ENCODE data around the gene BSG.

BSG gene

GRCh38 chr19:591099-591958 is 18.9 kb downstream of the BSG start:
- H3K9ac ChIP-seq (ENCODE audit: low read length) = no peak overlapping the region
- H3K36me3 ChIP-seq (ENCODE audit: control insufficient read depth, insufficient read depth, low read length) = no peaks in the 10 kb centered on the region
- peaks cover 13% of the 10 kb centered on the region for H3K4me1 ChIP-seq (ENCODE audit: control insufficient read depth, insufficient read depth, low read length)
- H3K27ac ChIP-seq (ENCODE audit: low read depth, low read length) = no peak overlapping the region
- H3K27me3 ChIP-seq (ENCODE audit: control insufficient read depth, insufficient read depth, low read length) = peaks cover 63% of the 10 kb centered on the region
- H3K9me3 ChIP-seq (ENCODE audit: control insufficient read depth, insufficient read depth, low read depth, low read length) = no peaks in the 10 kb centered on the region
- peak overlapping the region; percentile 51 for H3K4me3 ChIP-seq (ENCODE audit: low read depth, low read length)

GRCh38 chr19:592101-592500 is 19.7 kb downstream of the BSG start:
- Histone ChIP-seq H3K9ac (ENCODE audit: low read length) (no peak overlapping the region), H3K36me3 (ENCODE audit: control insufficient read depth, insufficient read depth, low read length) (no peaks in the 10 kb centered on the region), H3K4me3 (ENCODE audit: low read depth, low read length) (no peak overlapping the region), H3K9me3 (ENCODE audit: control insufficient read depth, insufficient read depth, low read depth, low read length) (no peaks in the 10 kb centered on the region), H3K27ac (ENCODE audit: low read depth, low read length) (no peak overlapping the region), H3K4me1 (ENCODE audit: control insufficient read depth, insufficient read depth, low read length) (peaks cover 13% of the 10 kb centered on the region), H3K27me3 (ENCODE audit: control insufficient read depth, insufficient read depth, low read length) (peaks cover 63% of the 10 kb centered on the region)

- H3K27me3 ChIP-seq (ENCODE audit: control insufficient read depth, insufficient read depth, low read length) = peaks cover 60% of the 10 kb centered on the region
- no peak overlapping the region for H3K9ac ChIP-seq (ENCODE audit: low read length)
- H3K27ac ChIP-seq (ENCODE audit: low read depth, low read length) = no peak overlapping the region
- no peaks in the 10 kb centered on the region for H3K9me3 ChIP-seq (ENCODE audit: control insufficient read depth, insufficient read depth, low read depth, low read length)
- H3K36me3 ChIP-seq (ENCODE audit: control insufficient read depth, insufficient read depth, low read length) = no peaks in the 10 kb centered on the region
- H3K4me3 ChIP-seq (ENCODE audit: low read depth, low read length) = no peak overlapping the region
- peaks cover 13% of the 10 kb centered on the region for H3K4me1 ChIP-seq (ENCODE audit: control insufficient read depth, insufficient read depth, low read length)
These were observed 20.7 kb downstream of the BSG start for GRCh38 chr19:593055-593454.

- Histone ChIP-seq H3K4me3 (ENCODE audit: low read depth, low read length) (no peak overlapping the region), H3K27me3 (ENCODE audit: control insufficient read depth, insufficient read depth, low read length) (peaks cover 55% of the 10 kb centered on the region), H3K9me3 (ENCODE audit: control insufficient read depth, insufficient read depth, low read depth, low read length) (no peaks in the 10 kb centered on the region), H3K27ac (ENCODE audit: low read depth, low read length) (no peak overlapping the region), H3K4me1 (ENCODE audit: control insufficient read depth, insufficient read depth, low read length) (peaks cover 10% of the 10 kb centered on the region), H3K36me3 (ENCODE audit: control insufficient read depth, insufficient read depth, low read length) (no peaks in the 10 kb centered on the region), H3K9ac (ENCODE audit: low read length) (no peak overlapping the region)
These were observed 21.1 kb downstream of the BSG start for GRCh38 chr19:593505-593904.

- H3K9me3 ChIP-seq (ENCODE audit: control insufficient read depth, insufficient read depth, low read depth, low read length) = no peaks in the 10 kb centered on the region
- H3K4me3 ChIP-seq (ENCODE audit: low read depth, low read length) = no peak overlapping the region
- H3K9ac ChIP-seq (ENCODE audit: low read length) = no peak overlapping the region
- 0 out of 2 replicates have a peak, but pooled peaks cover 2% of the 10 kb centered on the region for H3K4me1 ChIP-seq (ENCODE audit: control insufficient read depth, insufficient read depth, low read length)
- no peaks in the 10 kb centered on the region for H3K36me3 ChIP-seq (ENCODE audit: control insufficient read depth, insufficient read depth, low read length)
- peaks cover 46% of the 10 kb centered on the region for H3K27me3 ChIP-seq (ENCODE audit: control insufficient read depth, insufficient read depth, low read length)
- no peak overlapping the region for H3K27ac ChIP-seq (ENCODE audit: low read depth, low read length)
These were observed 22.0 kb downstream of the BSG start for GRCh38 chr19:594265-594870.

- Histone ChIP-seq H3K27ac (ENCODE audit: low read depth, low read length) (no peak overlapping the region), H3K9ac (ENCODE audit: low read length) (no peak overlapping the region), H3K27me3 (ENCODE audit: control insufficient read depth, insufficient read depth, low read length) (peaks cover 41% of the 10 kb centered on the region), H3K36me3 (ENCODE audit: control insufficient read depth, insufficient read depth, low read length) (no peaks in the 10 kb centered on the region), H3K4me3 (ENCODE audit: low read depth, low read length) (no peak overlapping the region), H3K9me3 (ENCODE audit: control insufficient read depth, insufficient read depth, low read depth, low read length) (no peaks in the 10 kb centered on the region), H3K4me1 (ENCODE audit: control insufficient read depth, insufficient read depth, low read length) (0 out of 2 replicates have a peak, but pooled peaks cover 2% of the 10 kb centered on the region)
These were observed 23.2 kb downstream of the BSG start for GRCh38 chr19:595326-596262.

GRCh38 chr19:596263-596655 is 23.9 kb downstream of the BSG start:
- no peak overlapping the region for H3K27ac ChIP-seq (ENCODE audit: low read depth, low read length)
- H3K4me3 ChIP-seq (ENCODE audit: low read depth, low read length) = no peak overlapping the region
- no peaks in the 10 kb centered on the region for H3K36me3 ChIP-seq (ENCODE audit: control insufficient read depth, insufficient read depth, low read length)
- peaks cover 34% of the 10 kb centered on the region for H3K27me3 ChIP-seq (ENCODE audit: control insufficient read depth, insufficient read depth, low read length)
- H3K4me1 ChIP-seq (ENCODE audit: control insufficient read depth, insufficient read depth, low read length) = 0 out of 2 replicates have a peak, but pooled peaks cover 1% of the 10 kb centered on the region
- H3K9me3 ChIP-seq (ENCODE audit: control insufficient read depth, insufficient read depth, low read depth, low read length) = peaks cover 2% of the 10 kb centered on the region
- no peak overlapping the region for H3K9ac ChIP-seq (ENCODE audit: low read length)

- H3K27ac ChIP-seq (ENCODE audit: low read depth, low read length) = no peak overlapping the region
- H3K9ac ChIP-seq (ENCODE audit: low read length) = no peak overlapping the region
- H3K36me3 ChIP-seq (ENCODE audit: control insufficient read depth, insufficient read depth, low read length) = no peaks in the 10 kb centered on the region
- peaks cover 7% of the 10 kb centered on the region for H3K9me3 ChIP-seq (ENCODE audit: control insufficient read depth, insufficient read depth, low read depth, low read length)
- H3K4me1 ChIP-seq (ENCODE audit: control insufficient read depth, insufficient read depth, low read length) = no peaks in the 10 kb centered on the region
- H3K4me3 ChIP-seq (ENCODE audit: low read depth, low read length) = no peak overlapping the region
- peaks cover 20% of the 10 kb centered on the region for H3K27me3 ChIP-seq (ENCODE audit: control insufficient read depth, insufficient read depth, low read length)
These were observed 25.3 kb downstream of the BSG start for GRCh38 chr19:597406-598315.

- H3K27ac ChIP-seq (ENCODE audit: low read depth, low read length) = no peak overlapping the region
- no peaks in the 10 kb centered on the region for H3K36me3 ChIP-seq (ENCODE audit: control insufficient read depth, insufficient read depth, low read length)
- H3K4me3 ChIP-seq (ENCODE audit: low read depth, low read length) = no peak overlapping the region
- H3K4me1 ChIP-seq (ENCODE audit: control insufficient read depth, insufficient read depth, low read length) = no peaks in the 10 kb centered on the region
- no peaks in the 10 kb centered on the region for H3K27me3 ChIP-seq (ENCODE audit: control insufficient read depth, insufficient read depth, low read length)
- no peak overlapping the region for H3K9ac ChIP-seq (ENCODE audit: low read length)
- peaks cover 11% of the 10 kb centered on the region for H3K9me3 ChIP-seq (ENCODE audit: control insufficient read depth, insufficient read depth, low read depth, low read length)
These were observed 28.9 kb downstream of the BSG start for GRCh38 chr19:601310-601709.

- H3K36me3 ChIP-seq (ENCODE audit: control insufficient read depth, insufficient read depth, low read length) = no peaks in the 10 kb centered on the region
- H3K9me3 ChIP-seq (ENCODE audit: control insufficient read depth, insufficient read depth, low read depth, low read length) = peaks cover 11% of the 10 kb centered on the region
- H3K9ac ChIP-seq (ENCODE audit: low read length) = no peak overlapping the region
- no peaks in the 10 kb centered on the region for H3K4me1 ChIP-seq (ENCODE audit: control insufficient read depth, insufficient read depth, low read length)
- H3K27ac ChIP-seq (ENCODE audit: low read depth, low read length) = no peak overlapping the region
- no peaks in the 10 kb centered on the region for H3K27me3 ChIP-seq (ENCODE audit: control insufficient read depth, insufficient read depth, low read length)
- H3K4me3 ChIP-seq (ENCODE audit: low read depth, low read length) = no peak overlapping the region
These were observed 29.4 kb downstream of the BSG start for GRCh38 chr19:601790-602189.
